ENCODE measurements around the gene DMD.

The DMD gene

GRCh38 chrX:32443841-32444240, 767.5 kb downstream of the DMD start:
- DNase-seq (ENCODE audit: low read depth), result no peak
- H3K4me3 ChIP-seq (ENCODE audit: control insufficient read depth, low read depth, low read length), result no peak overlapping the region
- no peak for TF ChIP-seq CTCF (conservative IDR thresholded peaks at IDR 0.05; ENCODE audit: control insufficient read depth, insufficient read depth, low read depth, low read length)

- no peak for TF ChIP-seq CTCF (conservative IDR thresholded peaks at IDR 0.05; ENCODE audit: control insufficient read depth, insufficient read depth, low read depth, low read length)
- no peak for DNase-seq (ENCODE audit: low read depth)
- no peak overlapping the region for H3K4me3 ChIP-seq (ENCODE audit: control insufficient read depth, low read depth, low read length)
Observed at GRCh38 chrX:32421266-32421665, 790.1 kb downstream of the DMD start.

- no peak overlapping the region for H3K4me3 ChIP-seq (ENCODE audit: control insufficient read depth, low read depth, low read length)
- DNase-seq (ENCODE audit: low read depth), result peak; percentile 2
- TF ChIP-seq CTCF (conservative IDR thresholded peaks at IDR 0.05; ENCODE audit: control insufficient read depth, insufficient read depth, low read depth, low read length), result no peak
Observed at GRCh38 chrX:32408389-32408788, 803.0 kb downstream of the DMD start.

GRCh38 chrX:32397562-32398216, 813.7 kb downstream of the DMD start:
- TF ChIP-seq CTCF (conservative IDR thresholded peaks at IDR 0.05; ENCODE audit: control insufficient read depth, insufficient read depth, low read depth, low read length), result no peak
- no peak overlapping the region for H3K4me3 ChIP-seq (ENCODE audit: control insufficient read depth, low read depth, low read length)
- DNase-seq (ENCODE audit: low read depth), result no peak

GRCh38 chrX:32395878-32396277, 815.5 kb downstream of the DMD start:
- no peak overlapping the region for H3K4me3 ChIP-seq (ENCODE audit: control insufficient read depth, low read depth, low read length)
- TF ChIP-seq CTCF (conservative IDR thresholded peaks at IDR 0.05; ENCODE audit: control insufficient read depth, insufficient read depth, low read depth, low read length), result no peak
- DNase-seq (ENCODE audit: low read depth), result no peak

- no peak for TF ChIP-seq CTCF (conservative IDR thresholded peaks at IDR 0.05; ENCODE audit: control insufficient read depth, insufficient read depth, low read depth, low read length)
- H3K4me3 ChIP-seq (ENCODE audit: control insufficient read depth, low read depth, low read length), result no peak overlapping the region
- no peak for DNase-seq (ENCODE audit: low read depth)
Observed at GRCh38 chrX:32392655-32393054, 818.7 kb downstream of the DMD start.

Measured in fibroblast of mammary gland (primary cell).